Pulmonary artery endothelial cell (primary cell): ENCODE measurements around the gene KCTD1. TPM values are rescaled to one million over a fixed set of nuclear protein-coding genes. Genes with fewer than 3 reads are reported as not detected.

Source experiments
- DNase-seq: peaks from one replicate; pipeline ENCODE4 v3.0.0-alpha.2; 2011; ENCODE audit warnings: low read depth, low spot score
- total RNA-seq: library from RNA; depleted of rRNA; stranded (reverse); fragments of >200 nt; gene quantifications from 2 replicates; pipeline ENCODE4 v1.2.3, GENCODE V29; 2014

The KCTD1 gene
- total RNA-seq, result 13.5 and 14.6 TPM in 2 replicates

DNA sequence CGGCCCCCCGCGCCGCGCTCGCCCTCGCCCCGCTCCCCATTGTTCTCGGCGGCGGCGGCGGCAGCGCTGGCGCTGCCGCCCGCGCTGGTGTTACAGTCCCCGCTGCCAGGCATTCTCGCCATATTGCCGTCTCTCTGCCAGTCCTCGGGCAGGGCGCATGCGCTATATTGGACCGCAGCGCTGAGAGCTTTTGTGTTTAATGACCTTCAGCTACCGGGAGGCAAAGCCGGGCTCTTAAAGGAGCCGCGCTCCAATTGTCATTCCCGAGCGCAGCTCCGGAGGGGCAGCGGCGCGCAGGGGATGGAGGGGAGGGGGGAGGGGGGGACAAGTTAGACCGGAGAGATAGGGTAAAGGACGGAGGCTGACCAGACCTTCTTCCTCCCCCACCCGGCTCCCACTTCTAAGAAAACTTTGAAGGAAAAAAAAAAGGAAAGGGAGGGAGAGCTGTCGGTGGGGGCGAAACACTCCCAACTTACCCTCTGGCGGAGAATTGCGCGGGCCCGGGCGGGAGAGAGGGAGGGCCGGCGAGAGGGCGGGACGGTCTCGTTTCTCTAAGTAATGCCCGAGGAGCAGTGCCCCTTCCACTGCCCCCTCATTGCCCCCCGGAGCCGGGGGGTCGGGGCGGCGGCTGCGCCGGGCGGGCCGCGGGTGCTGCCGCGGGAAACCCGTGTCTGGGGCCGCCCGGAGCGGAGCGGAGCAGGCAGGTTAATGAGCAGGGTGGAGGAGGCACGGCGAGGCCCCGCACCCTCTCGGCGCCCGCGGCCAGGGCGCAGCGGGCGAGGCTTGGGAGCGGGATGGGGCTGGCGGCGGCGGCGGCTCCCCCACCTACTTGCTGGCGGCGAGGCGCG, at the start of gene KCTD1:
Gene KCTD1, minus strand, starts transcription at position 139 of the 848 bp plus-strand sequence. Its CDS starts 17 bp downstream, at position 122.
- DNase-seq, result peak; percentile 69

- no peak for DNase-seq
Measured at GRCh38 chr18:26593365-26594320, 45.3 kb upstream of the KCTD1 start.

GRCh38 chr18:26584745-26585144, 36.4 kb upstream of the KCTD1 start:
- no peak for DNase-seq

- DNase-seq, result no peak
Measured at GRCh38 chr18:26579941-26580618, 31.7 kb upstream of the KCTD1 start.

- DNase-seq, result no peak
Measured at GRCh38 chr18:26575865-26576217, 27.5 kb upstream of the KCTD1 start.

DNA sequence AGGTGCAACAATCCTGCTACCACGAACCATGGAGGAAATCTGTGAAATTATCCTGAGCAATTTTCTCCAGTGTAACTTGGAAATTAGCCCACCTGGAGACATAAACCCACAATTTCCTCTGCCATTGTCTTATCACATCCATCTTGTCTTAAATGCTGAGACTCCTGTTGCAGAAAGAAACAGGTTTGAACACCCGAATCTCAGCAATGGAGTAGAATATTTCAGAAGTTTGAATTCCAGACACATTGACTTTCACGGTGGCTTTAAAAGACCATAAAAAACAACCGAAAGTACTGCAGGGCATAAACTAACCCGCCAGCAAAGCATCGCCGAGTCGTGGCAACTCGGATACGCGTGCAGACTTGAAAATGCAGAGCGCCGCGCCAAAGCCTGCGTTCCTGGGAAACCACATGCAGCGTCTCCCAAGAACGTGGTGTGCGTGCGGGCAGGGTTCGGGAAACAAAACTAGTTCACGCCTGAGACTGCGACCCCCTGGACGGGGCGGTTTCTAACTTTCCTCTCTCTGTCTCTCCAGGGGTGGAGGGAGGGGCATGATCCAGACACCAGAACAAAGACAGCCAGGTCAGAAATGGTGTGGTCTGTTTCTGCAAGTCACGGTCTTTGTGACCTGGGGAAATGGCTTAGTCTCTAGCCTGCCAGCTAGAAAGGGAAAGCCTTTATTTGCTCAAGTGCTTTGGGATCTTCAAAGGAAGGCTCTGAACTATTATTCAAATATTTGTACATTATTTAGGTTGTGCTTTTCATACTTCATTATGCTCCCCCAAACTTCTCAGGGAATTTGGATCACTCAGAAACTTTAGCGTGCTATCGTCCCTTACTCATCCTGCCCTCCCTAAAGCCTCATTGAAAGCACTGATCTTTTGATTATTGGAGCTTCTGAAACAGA, 26.9 kb upstream of the KCTD1 start:
- DNase-seq, result no peak

- no peak for DNase-seq
Measured at GRCh38 chr18:26568926-26569665, 20.7 kb upstream of the KCTD1 start.

DNA sequence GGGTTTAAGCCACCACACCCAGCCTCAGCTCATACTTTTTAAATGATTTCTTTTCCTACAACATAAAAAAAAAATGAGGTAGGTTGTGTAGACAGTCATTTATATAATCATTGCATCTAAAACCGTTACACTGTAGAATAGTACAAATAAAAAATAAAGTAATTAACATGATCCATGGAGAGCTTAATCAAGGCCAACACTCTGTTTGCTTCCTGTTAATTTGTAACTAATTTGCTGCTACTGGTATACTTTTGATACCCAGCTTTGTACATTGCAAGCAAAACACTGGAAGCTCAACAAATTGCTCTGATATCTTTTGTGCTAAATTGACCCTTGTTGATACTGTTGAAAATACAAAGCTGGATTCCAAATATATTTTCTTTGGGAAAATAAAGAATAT, 20.2 kb upstream of the KCTD1 start:
- no peak for DNase-seq

- no peak for DNase-seq
Measured at GRCh38 chr18:26566874-26567555, 18.7 kb upstream of the KCTD1 start.

GRCh38 chr18:26565514-26565913, 17.2 kb upstream of the KCTD1 start:
- DNase-seq, result no peak

DNA sequence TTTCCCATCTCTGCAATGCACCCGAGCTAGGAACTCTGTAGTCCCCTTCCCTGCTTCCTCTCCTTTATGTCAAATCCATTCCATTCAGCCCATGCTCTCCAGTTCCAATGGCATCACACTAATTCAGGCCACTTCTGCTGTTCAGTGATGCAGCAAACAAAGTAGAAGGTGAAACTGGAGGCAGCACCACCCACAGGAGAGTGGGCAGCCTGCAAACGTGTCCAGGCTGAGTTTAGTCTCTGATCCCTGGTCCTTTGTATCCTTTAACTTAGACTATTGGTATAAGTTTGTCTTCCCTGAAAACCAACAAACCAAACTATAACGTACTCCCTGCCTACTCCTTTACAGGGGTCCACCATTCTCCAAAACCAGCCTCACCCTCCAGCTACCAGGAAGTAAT, 14.7 kb upstream of the KCTD1 start:
- DNase-seq, result no peak

DNA sequence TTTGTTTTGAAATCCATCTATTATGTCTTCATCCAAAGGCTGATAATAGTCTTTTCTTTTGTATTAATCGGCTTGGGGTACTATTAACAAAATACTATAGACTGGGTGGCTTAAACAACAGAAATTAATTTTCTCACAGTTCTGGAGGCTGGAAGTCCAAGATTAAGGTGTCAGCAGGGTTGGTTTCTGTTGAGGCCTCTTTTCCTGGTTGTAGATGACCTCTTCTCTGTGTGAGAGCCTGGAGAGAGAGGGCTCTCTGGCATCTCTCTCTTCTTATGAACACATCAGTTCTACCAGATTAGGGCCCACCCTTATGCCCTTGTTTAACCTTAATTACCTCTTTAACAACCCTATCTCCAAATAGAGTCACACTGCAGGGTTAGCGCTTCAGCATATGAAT, 14.2 kb upstream of the KCTD1 start:
- no peak for DNase-seq

DNA sequence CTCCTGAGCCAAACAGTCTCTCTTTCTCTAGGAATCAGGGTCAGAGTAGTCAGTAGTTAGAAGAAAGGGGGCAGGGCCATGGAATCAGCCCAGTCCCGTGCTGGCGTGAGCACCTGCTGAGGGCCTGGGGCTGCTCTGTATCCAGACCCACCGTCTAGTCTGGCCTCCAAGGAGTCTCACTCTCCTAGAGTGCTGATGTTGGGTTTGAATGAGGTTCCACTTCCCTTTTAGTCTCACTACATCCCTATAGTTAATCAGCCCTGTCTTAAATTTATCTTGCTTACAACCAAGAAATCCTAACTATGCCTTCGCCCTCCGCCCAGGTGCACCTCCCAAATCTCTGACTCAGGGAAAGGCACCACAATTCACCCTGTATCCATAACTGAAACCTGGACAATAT, 13.4 kb upstream of the KCTD1 start:
- DNase-seq, result no peak

DNA sequence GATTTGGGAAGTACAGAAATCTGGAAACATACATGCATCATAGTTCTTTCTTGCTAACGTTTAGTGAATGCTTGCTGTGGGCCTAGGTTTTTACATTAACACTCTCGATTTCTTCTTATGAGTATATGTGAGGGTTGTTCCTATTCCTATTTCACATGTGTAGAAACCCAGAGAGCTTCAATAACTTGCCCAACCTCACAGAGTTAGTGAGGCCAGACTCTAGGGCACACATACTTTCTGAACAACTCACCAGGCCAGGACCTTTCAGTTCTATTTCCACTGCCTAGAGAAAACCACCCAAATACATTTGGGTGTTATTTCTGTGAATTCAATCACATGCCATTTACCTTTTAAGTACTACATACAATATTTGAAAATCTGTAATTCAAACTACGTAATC, 8.2 kb upstream of the KCTD1 start:
- DNase-seq, result no peak

DNA sequence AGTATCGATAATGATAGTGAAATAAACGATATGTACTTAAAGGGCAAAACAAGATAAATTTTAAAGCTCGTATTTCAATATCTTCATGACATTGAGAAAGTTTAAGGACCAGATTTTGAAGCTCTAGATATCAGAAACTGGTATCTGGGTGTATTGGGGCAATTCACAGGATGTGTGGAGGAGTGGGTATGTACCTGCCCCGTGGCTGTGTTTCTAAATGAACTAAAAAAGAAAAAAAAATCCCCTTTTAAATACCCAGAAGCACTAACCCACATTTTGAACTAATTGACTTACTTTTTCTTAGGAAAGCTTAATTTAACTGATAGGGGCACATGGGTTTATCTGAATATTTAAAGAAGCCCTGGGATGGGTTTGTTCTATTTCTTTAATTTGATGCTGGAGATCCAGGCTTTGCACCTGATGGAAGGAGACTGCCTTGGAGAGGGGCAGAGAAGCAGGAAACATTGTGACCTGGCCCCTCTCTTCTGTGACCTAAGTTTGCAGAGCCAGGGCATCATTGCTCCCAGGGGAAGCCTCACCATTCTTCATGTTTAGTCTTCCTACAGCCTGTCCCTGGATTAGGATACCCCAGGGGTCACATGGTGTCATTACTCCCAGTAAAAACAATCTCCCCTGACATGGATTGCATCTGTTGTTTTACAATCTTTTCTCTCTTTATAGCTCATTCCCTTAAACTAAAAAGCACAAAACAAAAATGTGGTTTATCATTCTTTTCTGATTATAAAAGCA, 7.6 kb upstream of the KCTD1 start:
- no peak for DNase-seq

DNA sequence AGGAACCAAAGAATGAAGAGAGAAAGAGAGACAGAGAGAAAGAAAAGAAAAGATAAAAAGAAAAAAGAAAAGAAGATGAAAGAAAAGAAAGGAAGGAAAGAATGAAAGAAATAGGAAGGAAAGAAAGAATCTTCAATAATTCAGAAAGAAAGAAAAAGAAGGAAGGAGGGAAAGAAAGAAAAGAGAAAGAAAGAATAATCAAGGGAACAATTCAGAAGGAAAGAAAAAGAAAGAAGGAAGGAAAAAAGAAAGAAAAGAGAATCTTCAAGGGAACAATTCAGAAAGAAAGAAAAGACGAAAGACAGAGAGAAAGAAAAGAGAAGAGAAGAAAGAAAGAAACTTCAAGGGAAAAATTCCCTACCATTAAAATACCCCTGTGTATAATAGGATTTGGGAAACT, 5.6 kb upstream of the KCTD1 start:
- no peak for DNase-seq

DNA sequence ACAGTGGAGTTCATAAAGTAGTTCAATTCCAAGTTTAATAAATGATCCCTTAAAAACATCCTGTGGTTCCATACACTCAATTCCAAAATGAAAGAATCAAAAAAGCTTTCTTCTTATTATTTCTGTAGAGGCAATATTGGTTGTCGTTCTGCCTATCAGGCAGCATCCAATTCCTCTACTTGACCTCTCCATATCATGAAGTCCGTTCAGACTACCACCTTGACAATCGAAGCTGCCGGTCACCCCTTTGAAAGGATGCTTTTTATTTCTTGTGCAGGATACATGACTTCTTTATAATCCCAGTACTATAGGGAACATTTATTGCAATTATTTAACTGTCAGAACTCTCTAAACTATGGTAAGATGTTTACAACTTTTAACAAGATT, 3.3 kb upstream of the KCTD1 start:
- DNase-seq, result no peak

- no peak for DNase-seq
Measured at GRCh38 chr18:26550998-26551694, 2.8 kb upstream of the KCTD1 start.
